ENCODE results near the gene KCNJ1. TPM values are rescaled to one million over a fixed set of nuclear protein-coding genes. Genes with fewer than 3 reads are reported as not detected.

The KCNJ1 gene
- total RNA-seq, 1 experiment from 2014 or later, result not detected

Other genes starting within 250 kb of the KCNJ1 start
- gene FLI1, start 173.2 kb downstream of the KCNJ1 start, total RNA-seq (2014; rRNA removed), result 0.06 and 0.17 TPM in 2 replicates
- 0.06 and 0.29 TPM in 2 replicates for gene KCNJ5, start 24.1 kb upstream of the KCNJ1 start, total RNA-seq (2014; rRNA removed)
- gene TP53AIP1, start 75.6 kb upstream of the KCNJ1 start, total RNA-seq (2014; rRNA removed), result not detected in 2 replicates

Measured in LHCN-M2 (cell line).